Sigmoid colon (tissue), 7 donors: ENCODE measurements around the gene FGF11. TPM values are rescaled to one million over a fixed set of nuclear protein-coding genes. Genes with fewer than 3 reads are reported as not detected.

ENCODE experiments used
- DNase-seq: peaks from one replicate; pipeline ENCODE4 v3.0.0-alpha.2; 2019
- H3K27ac ChIP-seq, 4 donors: fragments of 200-600 bp; sonication (generic); one replicate each; pipeline ENCODE4 v1.5.1; 2016 to 2019; ENCODE audit warnings: mild to moderate bottlenecking in 1 of 4
- H3K27me3 ChIP-seq, 3 donors: fragments of 200-600 bp; sonication (generic); one replicate each; pipeline ENCODE4 v1.5.1; 2019; ENCODE audit warnings: mild to moderate bottlenecking in 1 of 3
- H3K36me3 ChIP-seq, 4 donors: fragments of 200-600 bp; sonication (generic); one replicate each; pipeline ENCODE4 v1.5.1; 2016 to 2019
- H3K4me1 ChIP-seq, 4 donors: fragments of 200-600 bp; sonication (generic); one replicate each; pipeline ENCODE4 v1.5.1; 2017 to 2019
- H3K4me3 ChIP-seq, 4 donors: fragments of 200-600 bp; sonication (generic); one replicate each; pipeline ENCODE4 v1.5.1; 2017 to 2019; ENCODE audit warnings: mild to moderate bottlenecking in 2 of 4, moderate library complexity in 1 of 4
- H3K9me3 ChIP-seq, 4 donors: fragments of 200-600 bp in 3 of 4; sonication (generic) in 3 of 4; one replicate each; pipeline versions ENCODE4 v1.5.1 to v1.6.1; 2013 to 2019
- CTCF ChIP-seq, 4 experiments: fragments of 450-650 bp in 3 of 4; fragments of 200-600 bp in 1 of 4; IDR thresholded peaks; one replicate each; pipeline ENCODE4 v1.5.1; 2016 to 2019; ENCODE audit warnings: antibody characterized with exemption in 4 of 4, mild to moderate bottlenecking in 3 of 4, moderate library complexity in 2 of 4
- EP300 ChIP-seq, 4 donors: sonication (generic); formaldehyde crosslinking; IDR thresholded peaks; one replicate each; pipeline ENCODE4 v1.6.1; 2017; ENCODE audit warnings: antibody characterized with exemption in 4 of 4
- POLR2A ChIP-seq, 2 donors: fragments of 450-650 bp; IDR thresholded peaks; one replicate each; pipeline ENCODE4 v1.6.1; 2016; ENCODE audit warnings: antibody characterized with exemption in 2 of 2, mild to moderate bottlenecking in 2 of 2, moderate library complexity in 2 of 2
- POLR2AphosphoS5 ChIP-seq, 4 donors: sonication (generic); formaldehyde crosslinking; IDR thresholded peaks; one replicate each; pipeline ENCODE4 v1.6.1; 2017; ENCODE audit warnings: antibody characterized with exemption in 4 of 4
- WGBS, 2 donors: extraction: QIAGEN DNeasy Blood & Tissue Kit; methylation state at CpG; one replicate each; pipeline ENCODE4 v1.1.7; 2013; 5-methylcytosine and 5-hydroxymethylcytosine counted together
- intact Hi-C: fragments of 100-400 bp; cut with DNase I; formaldehyde crosslinking; loops from one replicate; pipeline ENCODE4 v1.15.1; 2023
- polyA plus RNA-seq, 3 donors: library from polyadenylated mRNA; stranded (reverse); fragments of 200-250 nt; gene quantifications; one replicate each; pipeline ENCODE4 v1.2.3, GENCODE V29; 2013
- total RNA-seq, 4 donors: library from RNA; depleted of rRNA; stranded (reverse); fragments of >200 nt; gene quantifications; one replicate each; pipeline ENCODE4 v1.1.0, GENCODE V29; 2016
- donor health status: healthy with polysubstance abuse.
- donor health status: Bipolar disorder and iron deficiency.
- donor health status: healthy.

The FGF11 gene
- total and polyA plus RNA-seq, 7 donors: 0.36 to 2.8 (median 0.69) TPM; not detected in 4

GRCh38 chr17:7423679-7424078 lies 15.6 kb upstream of the FGF11 start:
- Histone ChIP-seq H3K4me3 (no peak overlapping the region), H3K36me3 (no peaks in the 10 kb centered on the region), H3K4me1 (no peaks in the 10 kb centered on the region), H3K27me3 (no peaks in the 10 kb centered on the region), H3K27ac (no peak overlapping the region), H3K9me3 (no peaks in the 10 kb centered on the region)
- intact Hi-C loops: no loop called here
- 69 to 76% methylated on average over 4 of the region's 4 CpGs for WGBS, 2 donors
- DNase-seq: no peak
- TF ChIP-seq POLR2A (IDR thresholded peaks at IDR 0.05): no peak
- TF ChIP-seq POLR2AphosphoS5 (IDR thresholded peaks at IDR 0.05): no peak
- TF ChIP-seq EP300 (IDR thresholded peaks at IDR 0.05): no peak
- TF ChIP-seq CTCF (IDR thresholded peaks at IDR 0.05): no peak

- H3K4me3 ChIP-seq: no peak within 1 kb of the TSS
- no peaks in the 10 kb centered on the region for H3K4me1 ChIP-seq
- no peaks in the 10 kb centered on the region for H3K27me3 ChIP-seq
- no peaks in the 10 kb centered on the region for H3K36me3 ChIP-seq
- WGBS, 2 donors: 82 to 84% methylated on average over 7 of the region's 7 CpGs
- no peaks in the 10 kb centered on the region for H3K9me3 ChIP-seq
- no peak for DNase-seq
- no peak within 1 kb of the TSS for H3K27ac ChIP-seq
- TF ChIP-seq CTCF (IDR thresholded peaks at IDR 0.05) (no peak), EP300 (IDR thresholded peaks at IDR 0.05) (no peak), POLR2AphosphoS5 (IDR thresholded peaks at IDR 0.05) (no peak), POLR2A (IDR thresholded peaks at IDR 0.05) (no peak)
- intact Hi-C loops: no loop called here
These were observed 14.0 kb upstream of the FGF11 start, which contains the start of gene SPEM2 for GRCh38 chr17:7425316-7425715. Gene SPEM2, plus strand, starts transcription at chr17:7425616. Its CDS starts 73 bp downstream, at chr17:7425689.

GRCh38 chr17:7425756-7426155 lies 13.6 kb upstream of the FGF11 start:
- H3K4me1 ChIP-seq: no peaks in the 10 kb centered on the region
- DNase-seq: no peak
- H3K27me3 ChIP-seq: no peaks in the 10 kb centered on the region
- H3K36me3 ChIP-seq: no peaks in the 10 kb centered on the region
- TF ChIP-seq POLR2A (IDR thresholded peaks at IDR 0.05): no peak
- TF ChIP-seq EP300 (IDR thresholded peaks at IDR 0.05): no peak
- no peak for TF ChIP-seq POLR2AphosphoS5 (IDR thresholded peaks at IDR 0.05)
- no peak for TF ChIP-seq CTCF (IDR thresholded peaks at IDR 0.05)
- WGBS, 2 donors: 77 to 82% methylated on average over 8 of the region's 8 CpGs
- H3K9me3 ChIP-seq: no peaks in the 10 kb centered on the region
- H3K4me3 ChIP-seq: no peak overlapping the region
- intact Hi-C loops: no loop called here
- no peak overlapping the region for H3K27ac ChIP-seq

- DNase-seq: no peak
- no peaks in the 10 kb centered on the region for H3K4me1 ChIP-seq
- no peaks in the 10 kb centered on the region for H3K27me3 ChIP-seq
- no peaks in the 10 kb centered on the region for H3K9me3 ChIP-seq
- WGBS, 2 donors: 95 to 96% methylated on average over 33 of the region's 33 CpGs
- no peak overlapping the region for H3K27ac ChIP-seq
- no peaks in the 10 kb centered on the region for H3K36me3 ChIP-seq
- no peak overlapping the region for H3K4me3 ChIP-seq
- TF ChIP-seq POLR2A (IDR thresholded peaks at IDR 0.05) (no peak), CTCF (IDR thresholded peaks at IDR 0.05) (no peak), POLR2AphosphoS5 (IDR thresholded peaks at IDR 0.05) (no peak), EP300 (IDR thresholded peaks at IDR 0.05) (no peak)
- intact Hi-C loops: no loop called here
These were observed 13.0 kb upstream of the FGF11 start for GRCh38 chr17:7426203-7426863.
